ENCODE measurements around the gene GNB1.

GNB1 gene

GRCh38 chr1:1922702-1922955 lies 31.7 kb upstream of the GNB1 start:
- DNase-seq: no peak

GRCh38 chr1:1921901-1922701 lies 31.2 kb upstream of the GNB1 start:
- no peak for DNase-seq

DNA sequence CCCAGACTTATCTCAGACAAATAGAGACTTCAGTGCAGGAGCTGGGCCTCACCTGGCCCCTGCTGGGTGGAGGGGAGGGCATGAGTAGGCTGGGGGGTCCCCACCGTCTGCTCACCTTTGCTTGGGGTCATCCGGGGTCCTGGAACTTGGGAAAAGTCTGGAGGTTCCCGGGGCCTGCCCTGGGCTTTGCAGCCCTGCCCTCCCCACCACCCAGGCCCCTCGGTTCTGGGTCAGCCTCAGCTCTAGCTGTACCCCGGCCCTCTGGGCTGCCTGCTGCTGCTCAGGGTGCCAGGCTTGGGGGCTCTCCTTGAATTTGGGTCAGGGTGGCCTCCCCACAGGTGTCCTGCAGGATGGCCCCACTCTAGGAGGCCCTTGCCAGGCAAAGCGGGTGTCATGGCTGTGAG lies 30.6 kb upstream of the GNB1 start:
- no peak for DNase-seq

DNA sequence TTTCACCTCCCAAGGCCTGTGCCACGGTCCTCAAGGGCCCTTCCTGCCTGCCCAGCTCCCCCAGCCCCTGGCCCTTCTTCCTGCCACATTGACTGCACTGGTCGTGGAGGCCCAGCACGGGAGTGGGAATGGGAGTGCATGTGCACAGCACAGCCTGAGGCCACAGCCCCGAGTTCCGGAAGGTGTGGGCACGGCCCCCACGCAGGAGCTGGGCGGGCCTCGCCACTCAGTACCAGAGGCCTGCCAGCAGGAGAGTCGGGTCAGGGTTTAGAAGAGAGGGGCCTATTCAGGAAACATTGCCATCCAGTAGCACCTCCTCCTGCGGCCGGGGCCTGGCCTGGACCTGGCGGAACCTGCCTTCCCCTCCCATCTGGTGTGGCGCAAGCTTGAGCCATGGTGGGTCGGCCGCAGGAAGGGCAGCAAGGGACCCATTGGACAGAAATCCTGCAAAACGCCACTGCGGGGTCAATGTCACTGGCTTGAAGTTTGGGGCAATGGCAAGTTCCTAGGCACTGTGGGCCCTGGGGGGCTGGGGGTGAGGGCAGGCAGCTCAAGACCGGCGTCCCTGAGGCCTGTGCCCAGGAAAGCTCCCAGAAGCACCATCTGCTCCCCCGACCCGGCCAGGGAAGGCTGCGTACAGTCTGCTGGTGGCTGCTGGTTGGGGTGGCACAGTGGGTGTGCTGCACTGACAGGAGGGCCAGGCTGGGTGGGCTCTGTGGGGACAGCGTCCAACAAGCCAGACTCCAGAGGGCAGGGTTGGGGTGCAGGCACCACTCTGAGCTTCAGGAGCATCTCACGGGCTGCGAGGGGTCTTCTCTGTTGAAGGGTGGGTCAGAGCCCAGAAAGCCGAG lies 29.9 kb upstream of the GNB1 start:
- DNase-seq: no peak

DNA sequence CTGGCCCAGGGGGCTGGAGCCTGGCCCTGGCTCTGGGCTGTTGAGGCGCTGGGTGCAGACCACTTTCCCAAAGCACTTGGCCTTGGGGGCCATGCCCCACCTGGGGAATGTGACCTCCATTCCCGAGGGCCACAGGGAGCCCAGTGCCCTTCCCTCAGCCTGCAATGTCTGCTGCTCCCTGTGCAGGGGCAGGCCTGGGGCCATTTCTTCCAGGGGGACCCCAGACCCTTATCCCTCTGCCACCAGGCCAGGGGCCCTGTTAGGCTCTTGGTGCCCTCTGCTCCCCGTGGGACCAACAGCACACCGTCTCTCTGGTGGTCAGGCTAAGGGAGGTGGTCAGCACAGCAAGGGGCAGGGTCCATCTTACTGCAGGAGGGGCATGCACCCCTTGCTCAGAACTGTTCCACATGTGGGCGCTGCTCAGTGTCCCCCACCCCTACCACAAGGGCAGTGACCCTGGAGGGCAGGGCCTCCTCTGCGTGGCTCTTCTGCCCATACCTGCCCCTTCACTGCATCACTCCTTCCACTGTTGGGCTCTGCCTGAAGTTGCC lies 29.2 kb upstream of the GNB1 start:
- no peak for DNase-seq

- DNase-seq: peak; percentile 99
Observed at GRCh38 chr1:1919304-1920056, 28.6 kb upstream of the GNB1 start.

- DNase-seq: no peak
Observed at GRCh38 chr1:1918901-1919303, 28.0 kb upstream of the GNB1 start, which contains the start of gene TMEM52. Gene TMEM52 (minus strand): TSS chr1:1919279. CDS start chr1:1919265, 14 bp downstream.

DNA sequence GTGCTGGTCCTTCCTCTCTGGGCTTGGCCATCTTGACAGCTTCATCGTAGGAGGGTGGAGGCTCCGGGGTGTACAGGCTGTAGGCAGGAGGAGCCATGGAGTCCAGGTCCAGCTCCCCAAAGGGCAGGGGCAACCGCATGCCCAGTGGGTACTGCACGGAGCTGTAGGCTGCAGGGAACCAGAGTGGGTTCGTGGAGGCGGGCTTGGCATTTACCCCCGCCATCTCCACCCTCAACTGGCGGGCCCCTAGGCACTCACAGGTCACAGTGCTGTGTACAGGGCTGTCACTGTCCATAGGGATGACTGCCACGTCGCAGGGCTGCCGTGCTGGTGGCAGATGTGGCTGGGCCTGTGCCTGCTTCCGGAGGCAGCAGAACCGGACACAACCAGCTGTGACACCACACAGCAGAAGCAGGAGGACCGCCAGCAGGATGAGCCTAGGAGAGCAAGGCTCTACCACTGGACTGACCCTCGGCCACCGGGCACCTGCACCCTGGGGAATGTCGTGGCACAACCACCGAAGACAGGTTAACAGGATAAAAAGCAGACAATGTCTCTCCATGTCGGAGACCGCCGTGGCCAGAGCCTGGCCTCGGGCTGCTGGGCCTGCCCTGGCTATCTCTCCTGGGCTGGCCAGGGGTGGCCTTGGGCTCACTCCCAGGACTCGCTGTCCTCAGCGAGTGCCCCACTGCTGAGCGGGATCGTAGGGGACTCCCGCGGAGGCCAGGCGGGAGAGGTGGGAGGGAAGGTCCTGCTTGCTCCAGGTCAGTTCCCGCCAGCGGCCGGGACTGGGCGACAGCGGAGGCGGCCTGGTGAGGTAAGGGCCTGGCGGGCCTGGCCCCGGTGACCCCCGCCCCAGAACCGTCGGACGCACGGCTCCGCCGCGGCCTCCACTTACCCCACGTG lies 27.4 kb upstream of the GNB1 start:
- no peak for DNase-seq

- no peak for DNase-seq
Observed at GRCh38 chr1:1917304-1917976, 26.6 kb upstream of the GNB1 start.

- DNase-seq: no peak
Observed at GRCh38 chr1:1916851-1917251, 26.0 kb upstream of the GNB1 start.

DNA sequence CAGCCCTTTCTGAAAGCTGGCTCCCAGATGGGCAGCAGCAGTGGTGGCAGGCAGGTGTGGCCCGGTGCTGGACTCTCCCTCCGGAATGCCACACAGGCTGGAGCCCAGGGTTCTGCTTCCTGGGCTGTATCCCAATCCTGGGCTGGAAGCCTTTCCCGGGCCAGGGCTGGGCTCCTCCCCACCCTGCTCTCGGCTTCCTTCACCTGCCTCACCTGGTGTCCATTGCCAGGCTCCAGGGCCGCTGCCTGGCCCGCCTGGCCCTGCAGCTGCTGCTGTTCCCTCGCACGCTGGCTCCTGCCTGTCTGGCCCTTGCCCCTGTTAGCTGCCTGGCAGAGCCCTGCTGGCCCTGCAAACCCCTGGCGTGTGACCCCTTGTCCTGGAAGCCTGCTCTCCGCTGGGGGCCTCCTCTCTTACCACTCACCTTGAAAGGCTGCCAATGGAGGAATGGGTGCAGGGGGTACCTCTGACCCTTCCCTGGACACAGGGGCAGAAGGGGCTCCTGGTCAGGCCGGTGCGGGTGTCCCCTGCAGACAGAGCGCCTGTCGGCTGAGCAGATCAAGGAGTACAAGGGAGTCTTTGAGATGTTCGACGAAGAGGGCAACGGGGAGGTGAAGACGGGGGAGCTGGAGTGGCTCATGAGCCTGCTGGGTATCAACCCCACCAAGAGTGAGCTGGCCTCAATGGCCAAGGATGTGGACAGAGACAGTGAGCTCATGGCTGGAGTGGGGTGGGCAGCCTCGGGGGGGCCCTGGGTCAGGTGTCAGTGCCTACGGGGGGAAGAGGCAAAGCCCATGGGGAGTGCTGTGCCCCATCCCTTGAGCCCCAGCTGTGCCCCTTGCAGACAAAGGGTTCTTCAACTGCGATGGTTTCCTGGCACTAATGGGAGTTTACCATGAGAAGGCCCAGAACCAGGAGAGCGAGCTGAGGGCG lies 25.3 kb upstream of the GNB1 start:
- DNase-seq: no peak

DNA sequence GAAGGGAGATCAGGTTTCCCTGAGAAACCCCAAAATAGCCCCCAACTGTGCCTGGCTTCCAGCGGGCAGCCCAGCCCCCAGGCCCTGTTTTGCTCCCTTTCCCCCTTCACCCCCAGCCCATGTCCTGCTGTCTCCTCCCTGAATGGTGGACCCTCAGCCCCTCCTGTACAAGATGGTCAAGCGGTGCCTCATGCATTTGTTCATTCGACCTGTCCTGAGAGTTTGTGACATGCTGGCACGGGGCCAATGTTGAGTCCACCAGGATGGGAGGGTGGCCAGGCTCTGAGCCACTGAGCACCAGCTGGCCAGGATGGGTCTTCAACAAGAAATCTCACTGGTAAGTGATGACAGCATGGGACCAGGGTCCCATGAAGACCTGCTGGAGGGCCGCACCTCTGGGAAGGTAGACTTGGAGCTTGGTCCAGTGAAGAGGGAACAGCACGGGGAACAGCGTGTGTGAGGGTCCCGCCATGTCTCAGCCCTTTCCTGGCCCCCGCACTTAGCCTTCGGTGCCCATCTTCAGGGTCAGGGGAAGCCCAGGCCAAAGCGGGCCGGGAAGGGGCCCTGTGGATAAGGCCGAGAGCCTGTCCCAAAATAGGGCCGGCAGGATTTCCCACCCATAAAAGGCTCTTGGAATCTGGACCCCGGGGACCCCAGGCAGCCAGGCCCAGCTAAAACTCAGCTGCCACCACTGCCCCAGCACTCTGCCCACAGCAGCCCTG lies 24.2 kb upstream of the GNB1 start, which contains the start of gene CALML6:
Gene CALML6, plus strand, starts transcription at position 290 of the 722 bp plus-strand sequence. Its CDS starts 21 bp downstream, at position 311.
- DNase-seq: no peak

DNA sequence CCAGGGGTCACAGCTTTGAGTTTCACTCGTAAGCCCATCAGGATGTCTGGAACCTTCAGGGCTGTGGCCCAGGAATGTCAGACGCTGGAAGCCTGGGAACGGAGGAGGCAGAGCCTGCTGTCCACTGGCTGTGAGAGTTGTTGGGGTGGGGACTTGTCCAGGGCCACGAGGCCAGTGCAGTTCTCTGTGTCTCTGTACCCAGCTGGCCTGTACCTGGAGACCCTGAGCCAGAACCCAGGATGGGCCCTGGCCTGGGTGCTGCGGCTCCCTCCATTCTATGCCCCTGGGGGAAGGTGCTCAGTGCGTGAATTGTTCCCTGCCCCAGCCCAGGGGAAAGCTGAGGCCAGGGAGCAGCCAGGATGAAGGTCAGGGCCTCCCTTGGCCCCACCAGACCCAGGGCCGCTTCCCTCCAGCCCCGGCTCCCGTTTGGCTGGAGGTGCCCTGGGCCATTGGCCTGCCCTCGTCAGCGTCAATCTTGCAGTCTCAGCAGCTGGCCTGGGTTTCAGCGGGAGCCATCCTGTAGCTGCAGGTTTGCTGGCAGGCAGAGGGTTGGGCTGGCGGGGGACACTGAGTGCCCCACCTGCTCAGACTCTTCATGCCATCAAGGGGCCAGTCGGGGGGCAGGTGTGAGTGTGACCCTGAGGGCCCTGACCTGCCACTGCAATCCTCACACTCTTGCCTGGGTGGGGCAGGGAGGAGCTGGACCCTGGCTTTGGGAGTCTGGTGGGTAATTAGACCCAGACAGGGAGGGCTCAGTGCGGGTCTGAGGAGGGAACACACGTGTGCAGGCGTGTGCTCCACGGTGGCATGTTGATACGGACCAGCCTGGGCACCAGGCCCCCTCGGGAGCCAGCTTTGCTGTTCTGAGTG lies 23.4 kb upstream of the GNB1 start:
- DNase-seq: no peak

DNA sequence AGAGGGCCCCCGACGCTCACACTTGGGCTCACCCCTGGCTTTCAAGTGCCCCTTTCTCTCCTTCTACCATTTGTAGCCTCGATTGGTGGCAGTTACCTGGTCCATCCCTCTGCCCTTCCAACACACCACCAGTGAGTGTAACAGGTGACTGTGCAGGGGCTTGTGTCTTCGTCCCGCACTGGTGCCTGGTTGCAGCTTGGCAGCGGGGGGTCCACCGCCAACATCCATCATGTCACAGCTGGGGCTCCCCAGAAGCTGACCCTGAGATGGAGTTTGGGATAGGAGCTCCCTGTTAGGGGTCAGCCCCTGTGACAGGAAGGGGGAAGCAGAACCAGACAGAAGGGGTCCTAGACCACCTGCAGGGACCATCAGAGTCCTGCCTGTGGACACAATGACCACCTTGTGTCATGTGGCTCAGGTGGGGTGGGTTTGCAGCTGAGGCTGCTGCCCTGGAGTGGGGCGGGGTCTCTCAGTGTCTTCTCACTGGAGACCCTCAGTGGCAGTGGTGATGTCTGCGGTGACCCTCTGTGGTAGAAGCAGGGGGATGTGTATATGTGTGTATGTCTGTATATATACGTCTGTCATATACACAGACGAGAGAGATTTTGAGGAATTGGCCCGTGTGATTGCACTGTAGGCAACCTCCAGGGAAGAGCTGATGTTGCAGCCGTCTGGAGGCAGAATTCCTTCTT lies 20.6 kb upstream of the GNB1 start:
- no peak for DNase-seq

GRCh38 chr1:1910651-1911331 lies 19.9 kb upstream of the GNB1 start:
- DNase-seq: no peak

- DNase-seq: no peak
Observed at GRCh38 chr1:1910033-1910465, 19.2 kb upstream of the GNB1 start.

GRCh38 chr1:1908506-1908791 lies 17.6 kb upstream of the GNB1 start:
- DNase-seq: peak; percentile 49

All from hematopoietic multipotent progenitor cell treated with erythropoietin and hydrocortisone succinate and interleukin-3 and kit ligand, for 6 days (in vitro differentiated cells).